GM12891 (cell line): ENCODE data around the gene WDR81.
"Not testable (repeated sequence)": the region's sequence is repeated elsewhere in the genome, so short reads cannot be mapped to it uniquely, and the experiment has no call there.

Experiments
- DNase-seq: peaks from one replicate; pipeline ENCODE4 v3.0.0; 2011; ENCODE audit warnings: low spot score; ENCODE audit not compliant: insufficient read length
- FAIRE-seq: peaks from 2 replicates; lab custom pipeline; 2011; peaks lifted over from hg19 to GRCh38; lab: Jason Lieb, UNC
- PAX5 ChIP-seq: IDR thresholded peaks from 2 replicates; pipeline ENCODE4 v1.6.1; 2011; ENCODE audit warnings: low read length, moderate library complexity, mild to moderate bottlenecking; ENCODE audit not compliant: insufficient read depth, severe bottlenecking
- POLR2A ChIP-seq: IDR thresholded peaks from 2 replicates; pipeline ENCODE4 v1.6.1; 2011; ENCODE audit warnings: low read depth, low read length, control low read depth
- POLR2AphosphoS5 ChIP-seq: IDR thresholded peaks from 2 replicates; pipeline ENCODE4 v1.6.1; 2011; ENCODE audit warnings: low read depth, low read length, control low read depth
- POU2F2 ChIP-seq: IDR thresholded peaks from 2 replicates; pipeline ENCODE4 v1.6.1; 2011; ENCODE audit warnings: low read depth, mild to moderate bottlenecking, control low read depth, low read length, moderate library complexity
- SPI1 ChIP-seq: IDR thresholded peaks from 2 replicates; pipeline ENCODE4 v1.6.1; 2011; ENCODE audit warnings: low read depth, low read length, control low read depth
- TAF1 ChIP-seq: IDR thresholded peaks from 2 replicates; pipeline ENCODE4 v1.6.1; 2011; ENCODE audit warnings: low read depth, low read length, control low read depth

Gene WDR81

GRCh38 chr17:1722022-1722421 is 2.5 kb upstream of the WDR81 start:
- not testable (repeated sequence) for DNase-seq
- FAIRE-seq, result peak; percentile 33
- 0 out of 2 replicates have a peak, but pooled peaks have one; percentile 22 for TF ChIP-seq POU2F2

DNA sequence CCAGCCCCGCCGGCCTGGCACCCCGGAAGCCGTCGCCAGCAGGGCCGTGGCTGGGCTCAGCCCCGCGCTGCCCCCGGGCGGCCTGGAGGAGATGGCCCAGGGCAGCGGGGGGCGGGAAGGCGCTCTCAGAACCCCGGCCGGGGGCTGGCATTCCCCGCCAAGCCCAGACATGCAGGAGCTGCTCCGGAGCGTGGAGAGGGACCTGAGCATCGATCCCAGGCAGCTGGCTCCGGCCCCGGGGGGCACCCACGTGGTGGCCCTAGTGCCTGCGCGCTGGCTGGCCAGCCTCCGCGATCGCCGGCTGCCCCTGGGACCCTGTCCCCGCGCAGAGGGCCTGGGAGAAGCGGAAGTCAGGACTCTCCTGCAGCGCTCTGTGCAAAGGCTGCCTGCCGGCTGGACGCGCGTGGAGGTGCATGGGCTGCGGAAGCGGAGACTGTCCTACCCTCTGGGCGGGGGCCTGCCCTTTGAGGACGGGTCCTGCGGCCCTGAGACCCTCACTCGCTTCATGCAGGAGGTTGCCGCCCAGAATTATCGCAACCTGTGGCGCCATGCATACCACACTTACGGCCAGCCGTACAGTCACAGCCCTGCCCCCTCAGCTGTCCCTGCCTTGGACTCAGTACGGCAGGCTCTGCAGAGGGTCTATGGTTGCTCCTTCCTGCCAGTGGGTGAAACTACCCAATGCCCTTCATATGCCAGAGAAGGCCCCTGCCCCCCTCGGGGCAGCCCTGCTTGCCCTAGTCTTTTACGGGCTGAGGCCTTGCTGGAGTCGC is 551 bp downstream of the WDR81 start:
- FAIRE-seq (peak; percentile 64), DNase-seq (no peak)
- TF ChIP-seq POLR2A, result no peak
- no peak for TF ChIP-seq TAF1
- TF ChIP-seq POU2F2, result no peak
- TF ChIP-seq PAX5, result no peak
- TF ChIP-seq SPI1, result no peak
- TF ChIP-seq POLR2AphosphoS5, result no peak

DNA sequence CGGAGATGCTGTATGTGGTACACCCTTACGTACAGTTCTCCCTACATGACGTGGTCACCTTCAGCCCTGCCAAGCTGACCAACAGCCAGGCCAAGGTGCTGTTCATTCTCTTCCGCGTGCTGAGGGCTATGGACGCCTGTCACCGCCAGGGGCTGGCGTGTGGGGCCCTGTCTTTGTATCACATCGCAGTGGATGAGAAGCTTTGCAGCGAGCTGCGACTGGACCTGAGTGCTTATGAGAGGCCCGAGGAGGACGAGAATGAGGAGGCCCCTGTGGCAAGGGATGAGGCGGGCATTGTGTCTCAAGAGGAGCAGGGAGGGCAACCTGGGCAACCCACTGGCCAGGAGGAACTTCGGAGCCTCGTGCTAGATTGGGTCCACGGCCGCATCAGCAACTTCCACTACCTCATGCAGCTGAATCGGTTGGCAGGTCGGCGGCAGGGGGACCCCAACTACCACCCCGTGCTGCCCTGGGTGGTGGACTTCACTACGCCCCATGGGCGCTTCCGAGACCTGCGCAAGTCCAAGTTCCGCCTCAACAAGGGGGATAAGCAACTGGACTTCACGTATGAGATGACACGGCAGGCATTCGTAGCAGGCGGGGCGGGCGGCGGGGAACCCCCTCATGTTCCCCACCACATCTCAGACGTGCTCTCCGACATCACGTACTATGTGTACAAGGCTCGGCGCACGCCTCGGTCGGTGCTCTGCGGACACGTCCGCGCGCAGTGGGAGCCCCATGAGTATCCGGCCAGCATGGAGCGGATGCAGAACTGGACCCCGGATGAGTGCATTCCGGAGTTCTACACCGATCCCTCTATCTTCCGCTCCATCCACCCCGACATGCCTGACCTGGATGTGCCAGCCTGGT is 1.4 kb downstream of the WDR81 start:
- DNase-seq (no peak), FAIRE-seq (no peak)
- TF ChIP-seq TAF1 (no peak), POLR2AphosphoS5 (no peak), POLR2A (no peak), SPI1 (no peak)

GRCh38 chr17:1726626-1727257 is 2.2 kb downstream of the WDR81 start:
- TF ChIP-seq SPI1, result no peak
- TF ChIP-seq POLR2A, result no peak
- no peak for TF ChIP-seq POU2F2
- TF ChIP-seq PAX5, result no peak
- no peak for TF ChIP-seq TAF1
- TF ChIP-seq POLR2AphosphoS5, result no peak
- no peak for DNase-seq
- no peak for FAIRE-seq

- DNase-seq (no peak), FAIRE-seq (no peak)
- no peak for TF ChIP-seq SPI1
- no peak for TF ChIP-seq POLR2AphosphoS5
- no peak for TF ChIP-seq POLR2A
- TF ChIP-seq POU2F2, result no peak
- no peak for TF ChIP-seq TAF1
- no peak for TF ChIP-seq PAX5
Measured at GRCh38 chr17:1727258-1727789, 2.8 kb downstream of the WDR81 start.

- no peak for TF ChIP-seq SPI1
- no peak for TF ChIP-seq POLR2A
- no peak for TF ChIP-seq POLR2AphosphoS5
- TF ChIP-seq TAF1, result no peak
- no peak for TF ChIP-seq PAX5
- TF ChIP-seq POU2F2, result no peak
- FAIRE-seq (no peak), DNase-seq (no peak)
Measured at GRCh38 chr17:1727876-1728630, 3.5 kb downstream of the WDR81 start.

GRCh38 chr17:1729966-1730325 is 5.4 kb downstream of the WDR81 start:
- DNase-seq (no peak), FAIRE-seq (no peak)
- TF ChIP-seq POU2F2 (no peak), POLR2AphosphoS5 (no peak), TAF1 (no peak), POLR2A (no peak), PAX5 (no peak), SPI1 (no peak)

- no peak for DNase-seq
- TF ChIP-seq PAX5 (no peak), SPI1 (no peak)
- FAIRE-seq, result no peak
Measured at GRCh38 chr17:1730326-1731193, 6.1 kb downstream of the WDR81 start.
